ENCODE measurements around the gene CARD10.

DNA sequence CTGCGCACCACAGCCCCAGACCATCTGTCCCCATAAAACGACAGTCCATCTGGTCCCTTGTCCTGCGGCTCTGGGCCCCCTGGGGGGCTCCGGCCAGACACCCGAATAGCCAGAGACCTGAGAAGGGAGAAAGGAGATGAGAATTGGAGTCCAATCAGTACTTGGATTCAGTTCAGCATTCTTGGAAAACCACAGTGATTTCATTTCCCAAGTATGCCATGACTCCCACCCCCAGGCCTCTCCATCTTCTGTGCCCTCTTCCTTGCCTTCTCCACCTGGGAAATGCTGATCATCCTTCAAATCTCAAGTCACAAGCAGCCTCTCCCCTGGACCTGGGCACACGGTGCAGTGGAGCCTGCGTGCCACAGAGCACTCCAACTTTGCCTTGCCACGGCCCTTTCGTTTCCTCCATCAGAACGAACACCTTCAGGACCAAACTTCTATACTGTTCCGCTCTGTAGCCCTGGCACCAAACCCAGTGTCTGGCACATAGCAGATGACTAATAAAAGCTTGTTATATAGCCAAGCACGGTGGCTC lies 22.1 kb downstream of the CARD10 start:
- TF ChIP-seq YY1 (IDR thresholded peaks at IDR 0.05; ENCODE audit: insufficient read depth, insufficient read length) (no peak), SUZ12 (IDR thresholded peaks at IDR 0.05; ENCODE audit: extremely low read depth, insufficient read depth, insufficient read length) (no peak)
